Fibroblast of upper back skin (primary cell): ENCODE data around the gene MTOR.
"Not testable (repeated sequence)": the region's sequence is repeated elsewhere in the genome, so short reads cannot be mapped to it uniquely, and the experiment has no call there.

Experiments used
- DNase-seq: peaks from one replicate; pipeline ENCODE4 v3.0.0-alpha.2; 2013

The MTOR gene

DNA sequence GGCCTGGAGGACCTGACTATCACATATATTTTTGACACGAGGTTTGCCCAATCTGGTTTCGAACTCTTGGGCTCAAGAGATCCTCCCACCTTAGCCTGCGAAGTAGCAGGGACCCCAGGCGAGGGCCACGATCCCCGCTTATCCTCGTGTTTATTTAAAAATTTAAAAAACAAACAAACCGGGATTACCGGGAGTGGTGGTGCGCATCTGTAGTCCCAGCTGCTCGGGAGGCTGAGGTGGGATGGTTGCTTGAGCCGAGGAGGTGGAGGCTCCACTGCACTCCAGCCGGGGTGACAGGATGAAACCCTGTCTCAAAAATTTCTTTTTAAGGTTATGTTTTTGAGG, 162.2 kb downstream of the MTOR start:
- DNase-seq = no peak

- DNase-seq = peak; percentile 88
Measured at GRCh38 chr1:11099310-11100148, 162.8 kb downstream of the MTOR start, which contains the start of gene EXOSC10. EXOSC10 (minus strand) TSS chr1:11099869; CDS start chr1:11099831, 38 bp downstream.

GRCh38 chr1:11098931-11099309, 163.4 kb downstream of the MTOR start:
- DNase-seq = no peak

DNA sequence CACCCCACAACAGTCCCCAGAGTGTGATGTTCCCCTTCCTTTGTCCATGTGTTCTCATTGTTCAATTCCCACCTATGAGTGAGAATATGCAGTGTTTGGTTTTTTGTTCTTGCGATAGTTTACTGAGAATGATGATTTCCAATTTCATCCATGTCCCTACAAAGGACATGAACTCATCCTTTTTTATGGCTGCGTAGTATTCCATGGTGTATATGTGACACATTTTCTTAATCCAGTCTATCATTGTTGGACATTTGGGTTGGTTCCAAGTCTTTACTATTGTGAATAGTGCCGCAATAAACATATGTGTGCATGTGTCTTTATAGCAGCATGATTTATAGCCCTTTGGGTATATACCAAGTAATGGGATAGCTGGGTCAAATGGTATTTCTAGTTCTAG, 178.6 kb downstream of the MTOR start:
- not testable (repeated sequence) for DNase-seq

- no peak for DNase-seq
Measured at GRCh38 chr1:11080931-11081330, 181.4 kb downstream of the MTOR start.

DNA sequence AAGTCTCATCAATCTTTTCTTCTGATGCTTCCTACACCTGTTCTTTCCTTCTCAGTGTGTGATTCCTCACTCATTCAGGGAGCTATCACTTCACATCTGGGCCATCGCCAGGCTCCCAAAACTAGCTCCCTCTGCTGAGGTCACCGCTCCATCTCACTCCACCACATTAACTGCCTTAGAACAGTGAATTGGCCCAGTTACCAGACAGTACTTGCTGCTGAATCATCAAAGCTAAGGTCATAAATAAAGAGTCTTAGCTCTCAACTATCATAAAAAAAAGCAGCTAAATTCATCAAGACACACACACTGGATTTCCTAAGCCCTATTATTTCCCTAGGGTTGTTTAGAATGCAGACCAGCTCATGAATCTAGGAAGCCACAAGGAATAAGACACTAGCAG, 183.7 kb downstream of the MTOR start:
- peak; percentile 43 for DNase-seq

DNA sequence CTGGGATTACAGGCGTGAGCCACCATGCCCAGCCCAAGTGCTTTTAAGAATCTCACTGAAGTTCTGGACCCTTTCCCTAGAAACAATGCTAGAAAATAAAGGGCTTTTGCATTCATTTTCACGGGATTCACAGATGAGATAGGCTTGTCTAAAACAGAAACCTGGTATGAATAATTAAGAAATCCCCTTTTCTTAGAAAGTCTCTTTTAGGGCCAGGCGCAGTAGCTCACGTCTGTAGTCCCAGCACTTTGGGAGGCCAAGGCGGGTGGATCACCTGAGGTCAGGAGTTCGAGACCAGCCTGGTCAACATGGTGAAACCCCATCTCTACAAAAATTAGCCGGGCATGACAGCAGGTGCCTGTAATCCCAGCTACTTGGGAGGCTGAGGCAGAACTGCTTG, 189.0 kb downstream of the MTOR start:
- DNase-seq = not testable (repeated sequence)

DNA sequence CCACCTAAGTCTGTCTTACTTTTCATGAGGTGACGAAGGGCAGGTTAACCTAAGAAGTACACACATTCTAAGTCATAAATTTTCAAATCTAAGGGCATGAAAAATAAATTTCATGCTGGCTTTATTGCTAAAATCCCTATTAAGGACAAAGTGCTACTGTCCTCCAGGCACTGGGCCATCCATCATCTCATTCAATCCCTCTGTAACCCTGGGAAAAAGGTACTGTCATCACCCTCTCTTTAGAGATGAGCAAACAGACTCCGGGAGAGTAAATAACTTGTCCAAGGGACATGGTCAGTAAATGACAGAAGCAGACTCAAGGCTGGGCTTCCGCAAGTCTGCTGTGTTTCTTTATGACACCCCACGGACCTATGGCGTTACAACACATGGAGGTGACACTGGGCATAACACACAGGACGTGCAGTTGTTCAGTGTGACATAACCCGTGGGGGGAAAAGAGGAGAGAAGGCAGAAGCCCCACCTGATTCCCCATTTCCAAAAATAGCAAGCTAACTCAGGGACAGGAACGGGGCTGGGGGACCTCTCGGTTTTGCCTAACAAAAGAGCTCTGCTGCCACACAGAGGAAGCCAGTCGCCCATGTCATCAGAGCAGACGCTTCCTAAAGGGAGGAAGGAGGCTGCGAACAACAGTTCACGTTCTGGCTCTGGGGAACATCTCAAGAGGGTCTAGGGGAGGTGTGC, 190.0 kb downstream of the MTOR start:
- no peak for DNase-seq

DNA sequence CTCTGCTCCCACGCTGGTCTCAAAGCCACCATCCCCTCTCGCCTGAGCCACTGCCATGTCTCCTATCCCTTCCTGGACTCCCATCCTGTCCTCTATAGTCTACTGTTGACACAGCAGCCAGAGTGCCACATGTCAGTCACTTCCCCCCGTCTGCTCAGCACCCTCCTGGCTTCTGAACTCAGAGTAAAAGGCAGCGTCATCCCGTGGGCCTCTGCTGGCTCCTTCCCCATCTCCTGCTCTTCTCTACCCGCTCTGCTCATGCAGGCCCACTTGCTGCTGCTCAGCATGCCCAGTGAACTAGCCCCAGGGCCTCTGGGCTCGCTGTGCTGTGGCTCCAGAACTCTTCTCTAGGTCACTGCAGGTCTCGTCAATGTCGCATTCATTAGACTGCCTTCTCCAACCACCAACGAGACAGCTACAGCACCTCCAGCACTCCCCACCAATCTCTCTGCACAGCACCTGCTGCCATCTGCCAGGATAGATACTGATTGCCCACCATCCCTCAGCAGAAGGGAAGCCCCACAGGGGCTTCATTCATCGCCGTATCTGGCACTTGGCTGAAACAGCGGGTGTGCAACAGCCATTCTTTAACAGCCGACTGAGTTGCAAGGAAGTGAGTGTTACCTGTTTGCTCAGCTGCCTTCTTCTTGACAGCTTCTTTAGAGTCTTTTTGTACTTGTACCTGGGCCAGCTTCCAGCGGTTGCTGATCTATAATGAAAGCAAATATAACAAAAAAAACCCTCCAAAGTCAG, 190.7 kb downstream of the MTOR start:
- DNase-seq = no peak

- DNase-seq = no peak
Measured at GRCh38 chr1:11070876-11071275, 191.5 kb downstream of the MTOR start.

DNA sequence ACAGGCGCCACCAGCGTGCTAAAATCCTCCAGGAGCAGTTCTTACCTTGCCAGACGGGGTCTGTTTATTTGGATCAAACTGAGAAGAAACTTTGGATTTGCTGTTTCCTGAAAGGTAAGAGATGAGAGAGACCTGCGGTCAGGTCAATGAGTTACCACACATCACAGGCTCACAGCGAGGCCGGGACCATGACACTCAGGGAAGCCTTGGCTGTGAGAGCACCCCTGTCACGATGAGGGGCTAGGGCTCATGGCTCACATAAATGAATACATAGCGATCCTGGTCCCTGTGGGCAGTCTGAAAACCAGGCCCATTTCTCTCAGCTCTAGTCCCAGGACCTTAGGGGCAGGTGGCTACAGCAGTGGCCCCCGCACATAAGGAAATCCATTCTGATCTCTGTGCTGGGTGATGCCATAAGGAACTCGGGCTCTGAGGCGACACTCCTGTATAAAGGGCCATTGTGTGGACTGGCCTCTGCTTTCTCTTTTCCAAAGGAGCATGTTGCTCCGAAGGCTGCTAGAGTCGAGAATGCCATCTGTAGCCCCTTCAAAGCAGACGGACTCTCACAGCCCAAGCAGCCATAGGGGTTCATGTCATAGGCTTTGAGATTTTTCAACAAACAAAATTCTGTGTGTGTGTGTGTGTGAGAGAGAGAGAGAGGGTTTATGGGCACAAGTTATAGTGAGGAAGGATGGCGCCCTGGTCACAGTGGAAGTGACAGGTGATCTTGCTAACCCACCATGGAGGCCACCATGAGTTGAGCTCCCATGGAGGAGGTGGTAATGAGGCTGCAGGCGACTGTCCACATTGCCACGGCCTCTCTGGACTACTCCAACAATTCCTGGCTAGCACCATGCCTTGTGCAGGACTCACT, 193.5 kb downstream of the MTOR start:
- DNase-seq = no peak

DNA sequence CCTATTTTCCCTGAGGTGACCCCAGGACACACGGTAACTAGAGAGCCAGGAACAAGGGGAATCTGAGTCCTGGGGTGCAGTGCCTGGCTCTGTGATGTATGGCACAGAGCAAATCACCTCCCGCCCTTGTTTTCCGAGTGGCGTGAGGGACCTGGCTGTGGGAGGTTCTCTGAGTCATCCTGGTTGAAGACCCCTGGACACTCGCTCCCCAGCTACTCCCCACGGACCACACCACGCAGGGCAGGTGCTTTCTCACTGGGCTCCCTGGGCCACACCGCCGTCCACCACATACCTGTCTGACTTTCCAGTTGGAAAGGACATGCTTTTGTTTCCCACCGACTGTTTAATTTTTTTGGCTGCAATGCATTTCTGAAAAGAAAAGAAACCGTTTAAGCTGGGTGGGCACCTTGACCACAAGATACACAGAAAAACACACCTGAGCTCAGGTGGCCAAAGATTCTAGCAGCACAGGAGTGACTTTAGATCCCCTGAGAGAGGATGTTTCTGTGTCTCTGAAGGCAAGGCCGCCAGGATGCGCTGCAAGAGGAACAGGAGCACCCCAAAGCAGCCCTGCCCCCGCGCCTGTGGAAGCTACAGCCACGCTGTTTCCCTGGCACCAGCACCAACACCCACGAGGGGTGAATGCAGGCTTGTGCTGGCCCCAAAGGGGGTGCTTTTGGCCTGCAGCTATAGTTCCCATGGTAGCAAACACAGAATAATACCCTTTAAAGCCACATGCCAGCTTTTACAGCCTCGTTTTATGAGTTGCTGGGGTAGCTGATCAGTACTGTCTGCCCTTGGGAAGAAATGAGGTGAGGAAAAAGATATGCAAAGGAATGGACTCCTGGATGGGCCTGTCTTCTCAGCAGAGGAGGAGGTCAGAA, 194.4 kb downstream of the MTOR start:
- DNase-seq = no peak

DNA sequence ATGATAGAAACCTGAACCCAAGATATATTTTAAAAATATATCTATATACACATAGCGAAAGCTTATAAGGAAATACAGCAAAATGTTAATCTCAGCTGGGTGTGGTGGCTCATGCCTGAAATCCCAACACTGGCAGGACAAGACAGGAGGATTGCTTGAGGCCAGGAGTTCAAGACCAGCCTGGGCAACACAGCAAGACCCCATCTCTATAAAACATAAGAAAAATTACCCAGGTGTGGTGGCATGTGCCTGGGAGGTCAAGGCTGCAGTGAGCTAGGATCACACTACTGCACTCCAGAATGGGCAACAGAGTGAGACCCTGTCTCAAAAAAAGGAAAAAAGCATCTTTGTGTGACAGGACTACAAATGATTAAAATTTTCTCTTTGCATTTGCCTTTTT, 196.6 kb downstream of the MTOR start:
- no peak for DNase-seq

DNA sequence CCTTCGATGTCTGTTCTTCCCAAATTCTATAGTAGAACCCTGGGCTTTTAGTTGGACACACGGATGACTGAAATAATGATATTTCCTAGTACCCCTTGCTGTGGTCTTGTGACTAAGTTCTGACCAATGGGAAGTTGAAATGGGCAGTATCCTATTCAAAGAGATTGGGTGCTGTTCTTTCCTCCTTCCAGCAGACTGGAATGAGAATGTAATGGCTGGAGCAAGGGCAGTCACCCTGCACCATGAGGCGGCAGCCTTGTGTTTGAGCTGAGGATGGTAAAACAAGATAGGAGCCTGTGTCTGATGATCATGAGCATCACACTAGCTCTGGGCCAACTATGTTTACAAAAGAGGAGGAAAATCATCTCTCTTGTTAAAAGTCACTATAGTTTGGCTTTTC, 197.4 kb downstream of the MTOR start:
- no peak for DNase-seq

GRCh38 chr1:11063937-11064537, 198.3 kb downstream of the MTOR start:
- DNase-seq = not testable (repeated sequence)

- peak; percentile 67 for DNase-seq
Measured at GRCh38 chr1:11062965-11063401, 199.4 kb downstream of the MTOR start.

DNA sequence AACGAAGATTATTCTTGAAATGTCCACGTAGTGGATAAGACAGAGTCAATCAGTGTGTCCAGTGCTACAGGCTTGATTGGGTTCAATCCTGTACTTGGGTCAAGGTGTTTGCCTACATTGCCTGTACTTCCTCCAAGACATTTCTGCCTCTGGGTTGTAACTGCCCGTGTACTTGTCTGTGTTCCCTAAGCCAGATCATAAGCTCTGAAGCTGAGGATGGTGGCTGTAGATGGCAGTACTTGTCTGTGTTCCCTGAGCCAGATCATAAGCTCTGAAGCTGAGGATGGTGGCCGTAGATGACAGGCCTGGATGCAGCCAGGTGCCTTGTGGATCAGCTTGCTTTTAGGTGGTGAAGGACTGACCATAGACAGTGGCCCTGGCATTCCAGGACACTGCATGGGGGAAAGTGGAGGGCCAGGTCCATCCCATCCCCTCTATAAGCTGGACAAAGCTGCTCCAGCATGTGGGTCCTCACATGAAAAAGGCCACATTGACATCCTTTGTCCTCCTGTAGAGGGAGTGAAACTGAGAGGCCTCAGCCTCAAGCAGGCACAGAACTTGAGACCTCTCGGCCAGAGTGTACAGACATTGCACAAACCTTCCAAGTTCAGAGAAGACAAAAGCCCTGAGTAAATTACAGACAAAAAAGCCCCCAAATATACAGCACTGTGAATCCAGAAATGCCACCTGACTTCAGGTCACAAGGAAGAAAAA, 200.5 kb downstream of the MTOR start:
- no peak for DNase-seq

DNA sequence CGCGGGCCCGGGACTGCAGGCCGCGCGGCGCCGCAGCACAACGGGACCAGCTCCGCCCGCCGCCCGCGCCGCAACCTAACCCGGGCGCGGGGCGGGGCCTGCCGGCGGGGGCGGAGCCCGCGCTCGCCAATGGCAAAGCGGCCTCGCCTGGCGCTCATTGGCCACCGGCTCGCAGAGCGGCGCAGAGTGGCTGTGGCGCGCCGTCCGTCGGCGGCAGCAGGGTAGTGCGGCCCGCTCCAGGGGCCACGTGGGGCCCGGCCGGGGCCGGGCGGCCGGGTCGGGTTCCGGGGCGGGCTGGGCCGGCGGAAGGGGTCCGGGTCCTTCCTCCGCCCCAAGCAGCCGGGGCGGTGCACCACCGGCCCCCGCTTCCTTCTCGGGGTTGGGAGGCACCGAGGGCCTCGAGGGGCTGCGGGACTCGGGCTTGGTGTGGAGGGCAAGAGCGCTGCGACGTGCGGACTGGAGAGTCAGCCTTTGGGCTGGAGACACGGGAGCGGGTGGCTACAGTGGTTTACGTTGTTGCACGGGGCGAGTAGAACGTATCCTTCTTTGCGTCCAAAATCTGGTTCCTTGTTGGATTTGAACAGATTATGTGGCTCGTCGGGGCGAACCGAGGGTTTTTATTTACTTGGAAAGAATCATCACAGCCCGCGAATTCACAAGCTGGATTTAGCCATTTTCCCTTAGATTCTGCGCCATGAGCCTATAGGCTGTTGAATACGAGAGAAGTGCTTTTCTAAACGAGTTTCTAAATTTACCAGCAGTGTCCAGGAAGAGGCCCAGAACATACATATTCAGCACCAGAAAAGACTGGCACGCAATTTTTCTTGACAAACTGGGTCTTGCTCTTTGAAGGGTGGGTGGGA, 202.2 kb downstream of the MTOR start, which contains the start of gene SRM:
Gene SRM (minus strand): TSS at position 51 of the 863 bp plus-strand sequence. CDS start 75 bp downstream, outside the sequence.
- DNase-seq = peak; percentile 88
